Activated CD4-positive, alpha-beta T cell treated with anti-CD3 and anti-CD28 coated beads, Interleukin-2, amount 50 U/mL, for 24 hours (primary cell): Measurements from ENCODE around the gene KCTD21.

ENCODE experiments used
- DNase-seq, 2 donors: peaks; one replicate each; pipeline ENCODE4 v3.0.0-alpha.2; 2020; ENCODE audit warnings: low read depth in 1 of 2, low spot score in 1 of 2

The KCTD21 gene

DNA sequence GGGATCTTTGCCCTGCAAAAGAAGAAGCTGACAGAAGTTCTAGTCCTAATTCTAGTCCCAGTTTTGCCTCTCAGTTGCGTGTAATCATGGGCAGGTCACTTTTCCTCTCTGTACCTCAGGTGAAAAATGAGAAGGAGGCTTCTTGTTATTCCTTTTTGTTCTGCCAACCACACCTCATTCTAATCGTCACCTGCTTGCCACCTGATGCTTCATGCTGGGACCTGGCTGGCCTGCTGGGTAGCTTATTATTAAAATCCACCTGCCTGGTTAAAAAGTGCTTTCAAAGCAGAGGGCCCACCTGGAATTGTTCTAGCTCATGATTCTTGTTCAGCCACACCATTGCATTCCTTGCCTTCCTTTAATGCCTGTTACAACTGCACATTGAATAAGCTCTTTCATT is 40.6 kb downstream of the KCTD21 start:
- no peak for DNase-seq

DNA sequence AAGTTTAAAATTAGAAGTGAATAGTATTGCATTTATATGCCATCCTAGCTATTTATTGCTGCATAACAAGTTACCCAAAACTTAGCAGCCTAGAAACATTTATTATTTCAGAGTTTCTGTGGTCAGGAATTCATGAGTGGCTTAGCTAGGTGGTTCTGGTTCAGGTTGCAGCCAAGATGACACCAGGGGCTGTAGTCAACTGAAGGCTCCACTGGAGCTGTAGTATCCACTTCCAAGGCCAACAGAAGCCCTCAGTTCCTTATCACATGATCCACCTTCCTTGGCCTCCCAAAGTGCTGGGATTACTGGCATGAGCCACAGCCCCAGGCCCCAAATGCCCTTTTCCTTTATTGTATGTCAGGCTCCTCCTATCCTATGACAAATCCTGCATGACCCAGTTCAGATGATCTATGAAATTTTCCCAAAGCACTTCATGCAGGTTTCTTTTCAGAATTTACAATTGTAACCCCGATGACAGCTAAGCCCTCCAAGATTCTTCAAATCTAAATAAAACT is 42.9 kb downstream of the KCTD21 start:
- no peak for DNase-seq

DNA sequence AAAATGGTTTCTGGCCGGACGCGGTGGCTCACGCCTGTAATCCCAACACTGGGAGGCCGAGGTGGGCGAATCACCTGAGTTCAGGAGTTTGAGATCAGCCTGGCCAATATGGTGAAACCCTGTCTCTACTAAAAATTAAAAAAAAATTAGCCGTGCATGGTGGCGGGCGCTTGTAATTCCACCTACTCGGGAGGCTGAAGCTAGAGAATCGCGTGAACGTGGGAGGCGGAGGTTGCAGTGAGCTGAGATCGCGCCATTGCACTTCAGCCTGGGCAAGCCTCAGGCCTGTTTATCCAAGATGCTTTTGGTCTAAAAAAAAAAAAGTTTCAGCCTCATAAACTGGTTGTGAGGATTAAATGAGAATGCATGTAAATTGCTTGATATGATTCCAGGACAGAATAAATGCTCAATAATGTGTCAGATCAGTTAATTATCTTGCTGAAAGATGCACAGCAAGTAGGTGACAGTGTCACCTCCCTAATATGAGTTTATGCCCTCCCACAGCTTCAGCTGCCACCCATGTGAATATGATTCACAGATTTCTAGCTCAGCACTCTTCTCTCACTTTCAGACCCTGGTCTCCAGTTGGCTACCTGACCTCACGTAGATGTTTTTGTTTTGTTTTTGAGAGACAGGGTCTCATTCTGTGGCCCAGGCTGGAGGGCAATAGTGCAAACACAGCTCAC is 47.9 kb downstream of the KCTD21 start:
- DNase-seq, result no peak

DNA sequence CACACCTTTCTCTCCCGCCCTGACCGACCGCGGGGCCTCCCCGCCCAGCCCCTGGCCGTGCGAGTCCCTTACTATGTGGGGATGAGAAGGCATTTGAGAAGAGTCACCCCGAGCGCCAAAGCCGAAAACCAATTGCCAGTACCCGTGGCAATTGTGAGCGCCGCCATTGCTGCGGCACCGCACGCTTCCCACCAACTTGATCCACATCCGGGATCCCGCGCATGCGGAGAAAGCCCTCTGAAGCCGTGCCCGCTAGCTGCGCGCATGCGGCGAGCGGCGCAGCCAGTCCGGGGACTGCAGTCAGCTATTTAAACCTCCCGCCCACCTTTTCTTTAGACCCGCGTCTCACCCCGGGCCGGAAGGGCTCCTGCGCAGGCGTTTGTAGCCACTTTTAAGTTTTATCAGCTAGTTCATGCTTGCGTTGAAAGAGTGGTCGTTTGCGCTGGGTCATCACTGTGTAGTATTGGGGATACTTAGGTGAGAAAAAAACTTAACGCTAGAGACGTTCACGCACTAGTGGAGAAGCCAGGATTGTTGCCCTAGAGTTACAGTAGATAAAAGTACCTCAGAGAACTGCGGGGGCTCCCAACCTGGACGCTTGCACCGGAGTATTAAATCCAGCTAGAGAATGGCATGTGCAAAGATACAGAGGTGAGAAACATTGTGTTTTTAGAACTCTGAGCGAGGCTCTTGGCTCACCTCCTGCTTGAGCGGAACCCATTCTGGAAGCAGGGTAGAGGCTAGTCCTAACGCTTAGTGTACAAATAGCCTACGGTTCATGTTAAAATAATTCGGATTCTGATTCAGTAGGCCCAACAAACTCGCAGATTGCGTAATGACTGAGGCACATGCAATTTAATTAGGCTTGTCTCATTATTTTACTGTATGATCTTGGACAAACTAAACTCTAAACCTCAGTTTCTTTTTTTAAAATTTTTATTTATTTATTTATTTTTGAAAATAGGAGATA is 48.7 kb downstream of the KCTD21 start, which contains the start of gene ALG8:
ALG8 (minus strand) TSS at position 205 of the 970 bp plus-strand sequence; CDS start at position 167, 38 bp downstream.
- DNase-seq, result peak; percentile 95 to 96

DNA sequence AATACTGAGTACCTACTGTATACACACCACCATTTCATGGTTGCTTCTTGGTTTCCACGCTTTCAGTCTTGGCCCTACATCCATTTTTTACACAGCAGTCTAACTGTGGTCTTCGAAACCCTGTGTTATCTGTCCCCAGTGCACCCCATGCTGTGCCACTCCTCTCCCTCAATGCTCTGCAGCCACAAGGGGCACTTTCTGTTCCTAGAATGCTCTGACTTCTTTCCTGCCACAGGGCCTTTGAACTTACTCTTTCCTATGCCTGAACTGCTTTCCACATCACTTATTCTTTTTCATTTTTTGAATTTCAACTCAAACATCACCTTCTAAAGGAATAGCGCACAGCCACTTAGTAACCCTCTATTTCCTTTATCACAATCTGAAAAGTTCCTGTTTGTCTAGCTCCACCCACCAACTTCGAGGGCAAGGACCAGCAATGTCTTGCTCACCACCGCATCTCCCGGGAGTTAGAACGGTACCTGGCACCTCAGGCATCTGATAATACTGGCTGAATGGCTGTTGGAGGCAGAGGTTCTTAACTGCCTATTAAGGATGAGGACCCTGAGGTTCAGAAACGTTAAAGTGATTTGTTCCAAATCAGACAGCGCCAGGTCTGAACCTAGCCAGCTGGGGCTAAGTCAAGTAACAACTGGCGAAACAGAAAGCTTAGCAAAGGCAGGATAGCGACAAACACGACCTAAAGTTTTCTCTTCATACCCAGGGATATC is 49.6 kb downstream of the KCTD21 start:
- peak in 1 of 2 donors; percentile 30 for DNase-seq

DNA sequence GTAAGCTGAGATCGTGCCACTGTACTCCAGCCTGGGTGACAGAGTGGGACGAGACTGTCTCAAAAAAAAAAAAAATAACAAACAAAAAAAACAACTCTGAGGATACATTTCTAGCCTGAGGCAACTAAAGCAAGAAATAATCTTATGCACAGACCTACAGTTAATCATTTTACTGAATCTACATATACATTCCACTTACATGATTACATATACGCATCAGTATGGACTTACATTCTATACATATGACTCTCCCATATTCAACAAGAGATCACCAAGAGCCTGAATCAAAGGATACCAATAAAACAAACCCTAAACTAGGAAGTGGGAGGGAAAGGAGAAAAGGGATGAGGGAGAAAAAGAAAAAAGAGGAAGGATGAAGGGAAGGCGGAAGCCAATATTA is 50.1 kb downstream of the KCTD21 start:
- no peak for DNase-seq

DNA sequence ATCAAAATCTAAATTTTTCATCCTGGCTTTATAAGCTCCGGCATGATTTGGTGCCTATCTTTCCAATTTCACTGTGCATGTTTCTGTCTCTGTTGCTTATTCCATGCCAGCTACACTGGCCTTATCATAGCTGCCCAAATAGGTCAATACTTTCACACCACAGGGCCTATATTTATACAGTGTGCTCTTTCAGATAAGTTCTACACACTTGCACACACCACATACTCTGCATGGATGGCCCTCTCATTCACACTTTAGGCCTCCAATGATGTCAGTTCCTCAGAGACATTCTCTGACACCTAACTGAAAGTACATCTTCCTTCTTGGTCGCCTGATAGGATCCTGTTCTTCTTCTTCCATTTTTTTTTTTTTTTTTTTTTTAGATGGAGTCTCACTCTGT is 56.0 kb downstream of the KCTD21 start:
- DNase-seq, result no peak

DNA sequence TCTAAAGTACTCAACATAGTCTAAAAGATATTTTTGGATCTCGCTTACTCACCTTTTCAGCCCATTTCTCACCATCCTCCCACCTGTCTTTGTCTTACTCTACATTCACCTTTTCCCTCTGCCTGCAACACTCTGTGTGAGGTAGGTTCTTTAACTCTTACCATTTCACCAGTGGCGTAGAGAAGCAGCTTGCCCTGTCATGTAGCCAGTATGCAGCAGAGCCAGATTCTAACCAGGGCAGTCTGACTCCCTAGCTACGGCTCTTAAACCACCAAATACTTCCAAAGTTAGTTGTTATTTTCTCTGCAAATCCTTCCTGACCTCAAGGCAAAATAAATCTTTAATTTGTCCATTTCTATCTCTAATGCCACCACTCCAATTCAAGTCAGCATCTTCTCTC is 56.5 kb downstream of the KCTD21 start:
- no peak for DNase-seq

DNA sequence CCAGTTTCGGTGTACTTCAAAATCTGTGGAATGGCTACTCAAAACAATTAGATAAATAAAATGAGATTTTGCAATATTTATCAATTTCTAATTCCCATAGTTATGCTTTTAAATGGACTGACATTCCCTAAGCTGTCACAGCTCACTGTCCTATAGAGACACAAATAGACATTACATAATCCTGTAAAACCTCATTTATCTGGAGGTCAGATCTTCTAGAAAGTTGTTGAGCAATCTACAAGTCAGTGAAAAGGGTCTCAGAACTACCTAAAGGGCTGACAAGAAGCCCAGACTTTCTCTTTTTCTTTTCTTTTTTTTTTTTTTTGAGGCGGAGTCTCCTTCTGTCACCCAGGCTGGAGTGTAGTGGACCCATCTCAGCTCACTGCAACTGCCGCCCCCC is 61.0 kb downstream of the KCTD21 start:
- no peak for DNase-seq
